ENCODE measurements around the gene TMED5. TPM values are rescaled to one million over a fixed set of nuclear protein-coding genes. Genes with fewer than 3 reads are reported as not detected.
A peak's percentile ranks its signal among the peaks of the same experiment; 100 is the strongest.
"Not testable (repeated sequence)": the region's sequence is repeated elsewhere in the genome, so short reads cannot be mapped to it uniquely, and the experiment has no call there.

TMED5 gene
- total RNA-seq, 2 experiments from 2014 or later, result 42.3 to 43.2 TPM

- peaks cover 6 to 14% of the 10 kb centered on the region in 2 experiments for H3K9me3 ChIP-seq (ENCODE audit: control insufficient read depth in 1 of 2, insufficient read depth in 1 of 2, low read length in 2 of 2)
- H3K4me1 Mint-ChIP-seq (ENCODE audit: low read depth), result peaks cover 66% of the 10 kb centered on the region
- ATAC-seq (ENCODE audit: poor library complexity), result no peak
- no peak overlapping the region for H3K4me3 Mint-ChIP-seq
- peaks cover 4% of the 10 kb centered on the region for H3K9me3 Mint-ChIP-seq
- intact Hi-C loops (cut with DNase I, micrococcal nuclease), result no loop called here
- DNase-seq, result no peak
- TF ChIP-seq, protein P1, sequence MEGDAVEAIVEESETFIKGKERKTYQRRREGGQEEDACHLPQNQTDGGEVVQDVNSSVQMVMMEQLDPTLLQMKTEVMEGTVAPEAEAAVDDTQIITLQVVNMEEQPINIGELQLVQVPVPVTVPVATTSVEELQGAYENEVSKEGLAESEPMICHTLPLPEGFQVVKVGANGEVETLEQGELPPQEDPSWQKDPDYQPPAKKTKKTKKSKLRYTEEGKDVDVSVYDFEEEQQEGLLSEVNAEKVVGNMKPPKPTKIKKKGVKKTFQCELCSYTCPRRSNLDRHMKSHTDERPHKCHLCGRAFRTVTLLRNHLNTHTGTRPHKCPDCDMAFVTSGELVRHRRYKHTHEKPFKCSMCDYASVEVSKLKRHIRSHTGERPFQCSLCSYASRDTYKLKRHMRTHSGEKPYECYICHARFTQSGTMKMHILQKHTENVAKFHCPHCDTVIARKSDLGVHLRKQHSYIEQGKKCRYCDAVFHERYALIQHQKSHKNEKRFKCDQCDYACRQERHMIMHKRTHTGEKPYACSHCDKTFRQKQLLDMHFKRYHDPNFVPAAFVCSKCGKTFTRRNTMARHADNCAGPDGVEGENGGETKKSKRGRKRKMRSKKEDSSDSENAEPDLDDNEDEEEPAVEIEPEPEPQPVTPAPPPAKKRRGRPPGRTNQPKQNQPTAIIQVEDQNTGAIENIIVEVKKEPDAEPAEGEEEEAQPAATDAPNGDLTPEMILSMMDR (IDR thresholded peaks at IDR 0.05), result no peak
- ChIA-PET POLR2A (no interaction called here), CTCF (interaction anchor here (0.7 kb wide), 1 partner anchor 1687 kb away, joined by 3 read pairs; no protein-coding TSS in a partner anchor)
- H3K27me3 Mint-ChIP-seq, result no peaks in the 10 kb centered on the region
- peaks cover 7% of the 10 kb centered on the region for H3K36me3 ChIP-seq (ENCODE audit: insufficient read depth, low read length)
- H3K36me3 Mint-ChIP-seq (ENCODE audit: low read depth), result peaks cover 73% of the 10 kb centered on the region
- no peak overlapping the region for H3K4me3 ChIP-seq (ENCODE audit: low read length)
- H3K4me1 ChIP-seq (ENCODE audit: insufficient read depth, low read length), result peaks cover 17% of the 10 kb centered on the region
- H3K27ac ChIP-seq (ENCODE audit: low read depth in 1 of 2, low read length in 2 of 2), result no peak overlapping the region
- no peak overlapping the region for H3K27ac Mint-ChIP-seq
- no peaks in the 10 kb centered on the region for H3K27me3 ChIP-seq (ENCODE audit: control insufficient read depth in 1 of 2, insufficient read depth in 2 of 2, low read length in 2 of 2)
Measured at GRCh38 chr1:93167006-93167405, 13.2 kb downstream of the TMED5 start.

GRCh38 chr1:93165895-93166294, 14.3 kb downstream of the TMED5 start:
- H3K27ac ChIP-seq (ENCODE audit: low read depth in 1 of 2, low read length in 2 of 2); ATAC-seq (ENCODE audit: poor library complexity); H3K36me3 ChIP-seq (ENCODE audit: insufficient read depth, low read length); H3K9me3 Mint-ChIP-seq; H3K27me3 Mint-ChIP-seq; H3K4me3 ChIP-seq (ENCODE audit: low read length); H3K4me3 Mint-ChIP-seq; DNase-seq; H3K27me3 ChIP-seq (ENCODE audit: control insufficient read depth in 1 of 2, insufficient read depth in 2 of 2, low read length in 2 of 2); CTCF ChIA-PET; intact Hi-C loops (cut with DNase I, micrococcal nuclease); POLR2A ChIA-PET: not testable (repeated sequence)
- Mint-ChIP-seq H3K36me3 (ENCODE audit: low read depth) (peaks cover 76% of the 10 kb centered on the region), H3K4me1 (ENCODE audit: low read depth) (peaks cover 65% of the 10 kb centered on the region), H3K27ac (peak overlapping the region; percentile 15)
- Histone ChIP-seq H3K9me3 (ENCODE audit: control insufficient read depth in 1 of 2, insufficient read depth in 1 of 2, low read length in 2 of 2) (peaks cover 6 to 14% of the 10 kb centered on the region in 2 experiments), H3K4me1 (ENCODE audit: insufficient read depth, low read length) (peaks cover 14% of the 10 kb centered on the region)

DNA sequence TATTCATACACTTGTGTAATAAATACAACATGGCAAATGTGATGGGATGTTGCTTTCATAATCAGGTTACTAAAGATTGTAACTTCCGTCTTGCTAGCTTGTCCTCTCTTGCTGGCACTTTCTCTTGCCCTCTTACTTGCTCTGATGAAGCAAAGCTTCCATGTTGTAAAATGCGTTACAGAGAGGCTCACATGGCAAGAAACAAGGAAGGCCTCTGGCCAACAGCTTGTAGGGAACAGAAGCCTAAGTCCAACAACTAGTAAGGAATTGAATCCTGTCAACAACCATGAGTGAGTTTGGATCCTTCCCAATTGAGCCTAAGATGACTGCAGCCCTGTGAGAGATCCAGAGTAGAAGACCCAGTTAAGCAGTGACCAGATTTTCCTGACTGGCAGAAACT, 15.4 kb downstream of the TMED5 start:
- ChIA-PET CTCF (no interaction called here), POLR2A (interaction anchor here (0.9 kb wide), 1 partner anchor 8 kb away, joined by 4 read pairs; no protein-coding TSS in a partner anchor)
- intact Hi-C loops (cut with DNase I, micrococcal nuclease), result no loop called here
- ATAC-seq (ENCODE audit: poor library complexity) (no peak), DNase-seq (no peak)
- TF ChIP-seq, protein P1 (IDR thresholded peaks at IDR 0.05), result no peak
- H3K36me3 Mint-ChIP-seq (ENCODE audit: low read depth), result peaks cover 79% of the 10 kb centered on the region
- no peak overlapping the region for H3K4me3 Mint-ChIP-seq
- H3K4me1 Mint-ChIP-seq (ENCODE audit: low read depth), result peaks cover 62% of the 10 kb centered on the region
- peaks cover 10% of the 10 kb centered on the region for H3K36me3 ChIP-seq (ENCODE audit: insufficient read depth, low read length)
- H3K27me3 Mint-ChIP-seq, result no peaks in the 10 kb centered on the region
- no peaks in the 10 kb centered on the region for H3K27me3 ChIP-seq (ENCODE audit: control insufficient read depth in 1 of 2, insufficient read depth in 2 of 2, low read length in 2 of 2)
- peaks cover 6% of the 10 kb centered on the region for H3K4me1 ChIP-seq (ENCODE audit: insufficient read depth, low read length)
- H3K27ac ChIP-seq (ENCODE audit: low read depth in 1 of 2, low read length in 2 of 2), result no peak overlapping the region
- H3K9me3 ChIP-seq (ENCODE audit: control insufficient read depth in 1 of 2, insufficient read depth in 1 of 2, low read length in 2 of 2), result peaks cover 5 to 6% of the 10 kb centered on the region in 2 experiments
- H3K27ac Mint-ChIP-seq, result peak overlapping the region; percentile 6
- no peak overlapping the region for H3K4me3 ChIP-seq (ENCODE audit: low read length)
- peaks cover 4% of the 10 kb centered on the region for H3K9me3 Mint-ChIP-seq

DNA sequence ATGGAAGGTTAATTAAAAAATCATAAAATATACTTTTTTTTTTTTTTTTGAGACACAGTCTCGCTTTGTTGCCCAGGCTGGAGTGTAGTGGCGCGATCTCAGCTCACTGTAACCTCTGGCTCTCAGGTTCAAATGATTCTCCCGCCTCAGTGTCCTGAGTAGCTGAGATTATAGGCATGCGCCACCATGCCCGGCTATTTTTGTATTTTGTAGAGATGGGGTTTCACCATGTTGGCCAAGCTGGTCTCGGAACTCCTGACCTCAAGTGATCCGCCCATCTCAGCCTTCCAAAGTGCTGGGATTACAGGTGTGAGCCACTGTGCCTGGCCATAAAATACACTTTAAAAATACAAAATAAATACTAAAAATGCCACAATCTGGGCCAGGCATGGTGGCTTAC, 16.9 kb downstream of the TMED5 start:
- H3K4me3 ChIP-seq (ENCODE audit: low read length); H3K9me3 ChIP-seq (ENCODE audit: control insufficient read depth in 1 of 2, insufficient read depth in 1 of 2, low read length in 2 of 2); H3K9me3 Mint-ChIP-seq; CTCF ChIA-PET; H3K27me3 Mint-ChIP-seq; intact Hi-C loops (cut with DNase I, micrococcal nuclease); ATAC-seq (ENCODE audit: poor library complexity); H3K4me1 ChIP-seq (ENCODE audit: insufficient read depth, low read length); POLR2A ChIA-PET; H3K27me3 ChIP-seq (ENCODE audit: control insufficient read depth in 1 of 2, insufficient read depth in 2 of 2, low read length in 2 of 2); H3K4me3 Mint-ChIP-seq; H3K27ac Mint-ChIP-seq; DNase-seq; H3K27ac ChIP-seq (ENCODE audit: low read depth in 1 of 2, low read length in 2 of 2): not testable (repeated sequence)
- H3K36me3 ChIP-seq (ENCODE audit: insufficient read depth, low read length), result peaks cover 18% of the 10 kb centered on the region
- peaks cover 82% of the 10 kb centered on the region for H3K36me3 Mint-ChIP-seq (ENCODE audit: low read depth)
- peaks cover 49% of the 10 kb centered on the region for H3K4me1 Mint-ChIP-seq (ENCODE audit: low read depth)

Data from CD4-positive, alpha-beta T cell (primary cell).